Measurements from ENCODE around the gene SIAH1. TPM values are rescaled to one million over a fixed set of nuclear protein-coding genes. Genes with fewer than 3 reads are reported as not detected.
A peak's percentile ranks its signal among the peaks of the same experiment; 100 is the strongest.

Gene SIAH1, protein sequence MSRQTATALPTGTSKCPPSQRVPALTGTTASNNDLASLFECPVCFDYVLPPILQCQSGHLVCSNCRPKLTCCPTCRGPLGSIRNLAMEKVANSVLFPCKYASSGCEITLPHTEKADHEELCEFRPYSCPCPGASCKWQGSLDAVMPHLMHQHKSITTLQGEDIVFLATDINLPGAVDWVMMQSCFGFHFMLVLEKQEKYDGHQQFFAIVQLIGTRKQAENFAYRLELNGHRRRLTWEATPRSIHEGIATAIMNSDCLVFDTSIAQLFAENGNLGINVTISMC
- total RNA-seq (ENCODE audit: unreplicated experiment): 34.2 TPM
- long read RNA-seq, transcript SIAH1-203 (2 exons, 2,147 nt): major isoform, 7 of 12 reads
- long read RNA-seq, partial matches to known transcripts: 0 of 12 reads
- long read RNA-seq, other reads (novel, unspliced or antisense): 3 of 12 reads

DNA sequence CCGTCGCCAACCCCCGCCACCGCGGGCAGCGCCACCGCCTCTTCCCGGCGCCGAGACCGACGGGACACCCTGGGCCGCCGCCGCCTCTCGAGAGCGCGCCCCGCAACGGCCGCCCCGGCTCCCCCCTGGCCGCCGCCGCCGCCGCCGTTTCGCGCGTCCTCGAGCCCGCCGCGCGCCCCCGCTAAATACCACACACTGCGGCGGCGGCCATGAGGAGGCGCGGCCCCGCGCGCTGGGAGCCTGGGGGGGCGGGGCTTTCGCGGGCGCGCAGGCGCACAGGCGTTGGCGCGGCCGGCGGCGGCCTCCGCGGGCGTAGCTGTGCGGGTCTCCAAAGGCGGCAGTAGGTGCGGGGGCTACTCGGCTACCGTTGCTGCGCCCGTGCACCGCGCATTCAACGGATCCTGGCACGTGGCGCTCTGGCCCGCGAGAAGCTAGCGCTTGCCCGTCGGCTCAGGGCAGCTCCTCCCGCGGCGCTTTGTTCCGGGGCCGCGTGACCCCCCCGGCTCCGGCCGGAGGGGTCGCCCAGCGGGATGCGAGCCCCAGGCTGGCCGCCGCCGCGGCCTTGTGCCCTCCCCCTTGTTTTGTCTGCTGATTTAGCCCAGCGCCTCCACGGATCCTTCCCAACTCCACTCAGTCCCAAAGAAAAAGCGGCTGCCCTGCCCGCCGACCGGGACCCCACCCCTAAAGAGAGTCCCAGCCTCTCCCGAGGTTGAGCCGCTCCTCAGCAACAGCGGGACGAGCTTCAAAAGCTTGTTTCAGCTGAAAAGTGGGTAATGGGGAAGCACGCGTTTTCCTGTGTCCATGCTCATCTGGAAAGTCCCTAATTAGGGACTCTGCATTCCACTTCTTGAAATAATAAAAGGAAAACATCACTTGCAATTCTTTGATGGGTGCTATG lies at the start of gene SIAH1:
TSS of gene SIAH1 (minus strand) at position 161 of the 898 bp plus-strand sequence. CDS start 22,985 bp downstream, outside the sequence.
- Mint-ChIP-seq H3K9me3 (ENCODE audit: unreplicated experiment) (no peaks in the 10 kb centered on the region), H3K36me3 (ENCODE audit: low read depth, unreplicated experiment) (peaks cover 10% of the 10 kb centered on the region), H3K4me3 (ENCODE audit: unreplicated experiment) (peak within 1 kb of the TSS; percentile 99), H3K4me1 (ENCODE audit: unreplicated experiment) (peaks cover 33% of the 10 kb centered on the region), H3K27ac (ENCODE audit: unreplicated experiment) (peak within 1 kb of the TSS; percentile 99), H3K27me3 (ENCODE audit: unreplicated experiment) (peaks cover 13% of the 10 kb centered on the region)
- TF ChIP-seq, protein P1, sequence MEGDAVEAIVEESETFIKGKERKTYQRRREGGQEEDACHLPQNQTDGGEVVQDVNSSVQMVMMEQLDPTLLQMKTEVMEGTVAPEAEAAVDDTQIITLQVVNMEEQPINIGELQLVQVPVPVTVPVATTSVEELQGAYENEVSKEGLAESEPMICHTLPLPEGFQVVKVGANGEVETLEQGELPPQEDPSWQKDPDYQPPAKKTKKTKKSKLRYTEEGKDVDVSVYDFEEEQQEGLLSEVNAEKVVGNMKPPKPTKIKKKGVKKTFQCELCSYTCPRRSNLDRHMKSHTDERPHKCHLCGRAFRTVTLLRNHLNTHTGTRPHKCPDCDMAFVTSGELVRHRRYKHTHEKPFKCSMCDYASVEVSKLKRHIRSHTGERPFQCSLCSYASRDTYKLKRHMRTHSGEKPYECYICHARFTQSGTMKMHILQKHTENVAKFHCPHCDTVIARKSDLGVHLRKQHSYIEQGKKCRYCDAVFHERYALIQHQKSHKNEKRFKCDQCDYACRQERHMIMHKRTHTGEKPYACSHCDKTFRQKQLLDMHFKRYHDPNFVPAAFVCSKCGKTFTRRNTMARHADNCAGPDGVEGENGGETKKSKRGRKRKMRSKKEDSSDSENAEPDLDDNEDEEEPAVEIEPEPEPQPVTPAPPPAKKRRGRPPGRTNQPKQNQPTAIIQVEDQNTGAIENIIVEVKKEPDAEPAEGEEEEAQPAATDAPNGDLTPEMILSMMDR (IDR thresholded peaks at IDR 0.05; ENCODE audit: unreplicated experiment): no peak
- DNase-seq (ENCODE audit: low spot score): peak; percentile 95

DNA sequence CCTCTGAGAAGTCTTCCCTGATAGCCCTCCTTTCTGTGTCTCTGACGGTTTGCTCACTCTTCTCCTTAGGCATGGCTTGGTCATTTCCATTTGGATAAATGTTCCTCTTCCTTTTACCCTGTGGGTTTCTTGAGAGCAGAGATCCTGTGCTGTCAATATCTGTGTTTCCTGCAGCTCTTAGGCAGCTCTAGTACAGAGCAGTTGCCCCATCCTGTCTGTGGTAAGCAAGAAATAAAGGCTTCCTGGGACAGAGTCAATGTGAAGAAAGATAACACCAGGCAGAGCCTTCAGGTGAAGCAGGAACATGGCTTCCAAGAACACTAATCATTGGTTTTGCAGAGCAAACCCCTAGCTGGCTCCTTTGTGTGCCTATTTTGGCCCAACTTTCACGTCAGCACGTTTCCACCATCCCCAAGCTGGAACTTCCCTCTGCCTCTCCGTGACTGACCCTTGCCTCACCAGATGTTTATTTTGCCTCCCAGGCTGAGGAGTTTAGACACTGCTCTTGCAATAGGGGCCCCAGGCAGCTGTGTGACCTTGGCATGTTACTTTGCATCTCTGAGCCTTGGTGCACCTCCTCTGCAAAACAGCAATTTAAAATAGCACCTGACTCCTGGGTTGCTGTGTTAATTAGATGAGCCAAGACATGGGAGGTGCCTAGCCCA lies 49.6 kb upstream of the SIAH1 start:
- Mint-ChIP-seq H3K4me1 (ENCODE audit: unreplicated experiment) (peaks cover 30% of the 10 kb centered on the region), H3K4me3 (ENCODE audit: unreplicated experiment) (peak overlapping the region; percentile 62)

DNA sequence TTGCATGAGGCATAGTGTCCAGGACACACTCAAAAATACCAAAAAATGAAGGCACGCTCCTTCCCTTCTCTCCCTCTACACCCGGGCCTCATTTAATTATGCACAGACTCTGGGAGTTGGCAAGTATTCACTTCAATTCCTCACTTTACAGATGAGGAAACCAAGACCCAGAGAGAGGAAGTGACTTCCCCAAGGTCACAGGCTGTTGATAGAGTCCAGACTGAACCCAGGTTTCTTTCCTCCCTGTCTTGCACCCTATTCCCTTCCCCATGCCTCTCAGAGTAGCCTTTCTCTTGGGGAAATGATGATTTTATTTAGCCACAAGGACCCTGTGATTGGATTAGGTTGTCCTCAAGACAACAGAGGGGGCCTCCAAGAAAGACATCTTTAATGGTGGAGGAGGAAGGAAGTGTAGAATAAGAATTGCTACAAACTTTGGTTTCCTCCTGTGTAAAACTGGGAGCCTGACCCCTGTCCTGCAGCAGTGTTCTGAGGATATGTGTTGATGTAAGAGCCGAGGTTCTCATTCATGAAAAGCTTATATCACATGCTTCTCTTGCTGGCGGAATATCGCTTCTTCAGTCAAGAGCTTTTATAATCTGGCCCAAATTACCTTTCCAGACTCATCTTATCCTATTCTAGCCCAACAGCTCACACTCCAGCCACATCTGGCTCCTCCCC lies 48.8 kb upstream of the SIAH1 start:
- Mint-ChIP-seq H3K9me3 (ENCODE audit: unreplicated experiment) (no peaks in the 10 kb centered on the region), H3K27me3 (ENCODE audit: unreplicated experiment) (peaks cover 5% of the 10 kb centered on the region), H3K4me3 (ENCODE audit: unreplicated experiment) (peak overlapping the region; percentile 16), H3K4me1 (ENCODE audit: unreplicated experiment) (peaks cover 30% of the 10 kb centered on the region), H3K36me3 (ENCODE audit: low read depth, unreplicated experiment) (no peaks in the 10 kb centered on the region), H3K27ac (ENCODE audit: unreplicated experiment) (peak overlapping the region; percentile 92)
- TF ChIP-seq, protein P1 (IDR thresholded peaks at IDR 0.05; ENCODE audit: unreplicated experiment): no peak
- DNase-seq (ENCODE audit: low spot score): no peak

More for the DNA sequence above, 49.6 kb upstream of the SIAH1 start:
- Mint-ChIP-seq H3K9me3 (ENCODE audit: unreplicated experiment) (no peaks in the 10 kb centered on the region), H3K27ac (ENCODE audit: unreplicated experiment) (peak overlapping the region; percentile 70), H3K36me3 (ENCODE audit: low read depth, unreplicated experiment) (no peaks in the 10 kb centered on the region), H3K27me3 (ENCODE audit: unreplicated experiment) (peaks cover 5% of the 10 kb centered on the region)
- no peak for DNase-seq (ENCODE audit: low spot score)
- TF ChIP-seq, protein P1 (IDR thresholded peaks at IDR 0.05; ENCODE audit: unreplicated experiment): no peak

DNA sequence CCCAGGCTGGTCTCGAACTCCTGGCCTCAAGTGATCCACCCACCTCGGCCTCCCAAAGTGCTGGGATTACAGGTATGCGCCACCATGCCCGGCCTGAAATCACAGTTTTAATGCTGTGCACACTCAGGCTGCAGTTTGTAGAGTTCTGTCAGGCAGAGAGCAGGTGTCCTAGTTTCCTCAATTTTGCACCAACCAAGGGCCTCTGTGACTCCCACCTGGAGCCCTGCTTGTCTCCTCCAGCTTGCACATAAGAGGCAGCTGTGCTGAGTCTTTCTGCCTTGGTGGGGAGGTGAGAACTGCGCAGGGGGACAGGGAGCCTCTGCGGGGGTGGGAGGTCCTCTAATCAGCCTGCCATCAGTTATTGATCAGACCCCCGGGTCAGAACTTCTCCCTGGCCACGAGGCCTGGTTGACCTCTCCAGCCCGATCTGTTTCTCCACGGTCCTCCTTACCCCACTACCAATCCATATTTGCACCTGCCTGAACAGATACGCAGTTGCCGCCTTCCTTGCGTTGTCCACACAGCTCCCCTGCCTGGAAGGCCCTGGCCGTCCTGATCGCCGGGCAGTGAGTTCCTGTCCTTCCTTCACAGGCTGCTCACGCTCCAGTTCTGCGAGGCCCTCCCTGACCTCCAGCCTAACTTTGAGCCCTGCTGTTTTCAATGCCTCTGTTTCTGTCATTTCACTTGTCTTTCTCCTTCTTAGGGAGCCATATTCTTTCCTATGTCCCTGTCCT lies 48.1 kb upstream of the SIAH1 start:
- Mint-ChIP-seq H3K27ac (ENCODE audit: unreplicated experiment) (peak overlapping the region; percentile 92), H3K4me1 (ENCODE audit: unreplicated experiment) (peaks cover 30% of the 10 kb centered on the region), H3K27me3 (ENCODE audit: unreplicated experiment) (peaks cover 7% of the 10 kb centered on the region), H3K4me3 (ENCODE audit: unreplicated experiment) (peak overlapping the region; percentile 16), H3K36me3 (ENCODE audit: low read depth, unreplicated experiment) (no peaks in the 10 kb centered on the region), H3K9me3 (ENCODE audit: unreplicated experiment) (no peaks in the 10 kb centered on the region)
- DNase-seq (ENCODE audit: low spot score): no peak
- TF ChIP-seq, protein P1 (IDR thresholded peaks at IDR 0.05; ENCODE audit: unreplicated experiment): no peak
